Upper lobe of left lung (tissue), 6 donors: ENCODE measurements around the gene EPS8. TPM values are rescaled to one million over a fixed set of nuclear protein-coding genes. Genes with fewer than 3 reads are reported as not detected.
A peak's percentile ranks its signal among the peaks of the same experiment; 100 is the strongest.

Experiments used
- ATAC-seq, 2 donors: fragments of 200-7000 bp; cut with Tn5 transposase; one replicate each; pipeline ENCODE4 v1.9.1; 2022; ENCODE audit warnings: mild to moderate bottlenecking in 2 of 2, moderate library complexity in 2 of 2; ENCODE audit not compliant: low FRiP score in 2 of 2
- DNase-seq, 2 donors: peaks; one replicate each; pipeline ENCODE4 v3.0.0-alpha.2; 2019 to 2020
- H3K27ac ChIP-seq, 4 donors: fragments of 200-600 bp; sonication (generic); one replicate each; pipeline ENCODE4 v1.5.1; 2016 to 2019
- H3K27me3 ChIP-seq, 4 donors: fragments of 200-600 bp; sonication (generic); one replicate each; pipeline ENCODE4 v1.5.1; 2017 to 2019
- H3K36me3 ChIP-seq, 4 donors: fragments of 200-600 bp; sonication (generic); one replicate each; pipeline ENCODE4 v1.5.1; 2016 to 2019
- H3K4me1 ChIP-seq, 4 donors: fragments of 200-600 bp; sonication (generic); one replicate each; pipeline ENCODE4 v1.5.1; 2018 to 2019
- H3K4me3 ChIP-seq, 4 donors: fragments of 200-600 bp; sonication (generic); one replicate each; pipeline ENCODE4 v1.5.1; 2017 to 2019; ENCODE audit warnings: mild to moderate bottlenecking in 2 of 4, moderate library complexity in 1 of 4
- H3K9me3 ChIP-seq, 4 donors: fragments of 200-600 bp; sonication (generic); one replicate each; pipeline ENCODE4 v1.5.1; 2018 to 2019
- CTCF ChIP-seq, 6 experiments: fragments of 450-650 bp in 4 of 6; fragments of 200-600 bp in 2 of 6; sonication (generic) in 2 of 6; IDR thresholded peaks; one replicate each; pipeline ENCODE4 v1.5.1; 2016 to 2019; ENCODE audit warnings: antibody characterized with exemption in 6 of 6
- EP300 ChIP-seq, 4 donors: sonication (generic); formaldehyde crosslinking; IDR thresholded peaks; one replicate each; pipeline ENCODE4 v1.5.1; 2017; ENCODE audit warnings: antibody characterized with exemption in 4 of 4, control low read depth in 2 of 4
- POLR2A ChIP-seq, 4 donors: fragments of 450-650 bp; IDR thresholded peaks; one replicate each; pipeline ENCODE4 v1.5.1; 2016 to 2017; ENCODE audit warnings: antibody characterized with exemption in 4 of 4, mild to moderate bottlenecking in 2 of 4
- POLR2AphosphoS5 ChIP-seq, 2 donors: sonication (generic); formaldehyde crosslinking; IDR thresholded peaks; one replicate each; pipeline ENCODE4 v1.5.1; 2017; ENCODE audit warnings: antibody characterized with exemption in 2 of 2
- WGBS, 2 donors: methylation state at CpG; one replicate each; pipeline ENCODE4 v1.1.5; 2017 to 2018; 5-methylcytosine and 5-hydroxymethylcytosine counted together
- total RNA-seq, 6 donors: library from RNA; depleted of rRNA in 4 of 6; stranded (reverse); fragments of >200 nt in 4 of 6; gene quantifications; one replicate each; pipeline versions ENCODE4 v1.1.0 to v1.2.1, GENCODE V29; 2016 to 2021
- donor health status: DM: no; HTN: no; CAD: no; lungs with moderate emphysema.
- donor health status: DM: no; HTN: yes; CAD: no; lungs with severe emphysema.

The EPS8 gene
- total RNA-seq, 6 donors from 2014 or later: 43.9 to 112 (median 67.2) TPM

DNA sequence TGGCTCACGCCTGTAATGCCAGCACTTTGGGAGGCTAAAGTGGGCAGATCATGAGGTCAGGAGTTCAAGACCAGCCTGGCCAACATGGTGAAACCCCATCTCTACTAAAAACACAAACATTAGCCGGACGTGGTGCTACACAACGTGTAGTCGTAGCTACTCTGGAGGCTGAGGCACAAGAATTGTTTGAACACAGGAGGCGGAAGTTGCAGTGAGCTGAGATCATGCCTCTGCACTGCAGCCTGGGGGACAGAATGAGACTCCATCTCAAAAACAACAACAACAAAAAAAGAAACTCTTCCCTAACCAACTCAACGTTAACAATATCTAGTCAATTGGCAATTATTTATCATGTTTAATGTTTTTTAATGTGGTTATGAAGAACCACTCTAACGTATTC, 89.3 kb downstream of the EPS8 start:
- peaks cover 40 to 50% (median 40%) of the 10 kb centered on the region in 4 donors for H3K4me1 ChIP-seq
- DNase-seq (no peak), ATAC-seq (no peak)
- no peak overlapping the region for H3K4me3 ChIP-seq
- H3K27ac ChIP-seq: peak overlapping the region; percentile 26 to 73 (median 72)
- H3K9me3 ChIP-seq: no peaks in the 10 kb centered on the region
- H3K36me3 ChIP-seq: no peaks in the 10 kb centered on the region
- H3K27me3 ChIP-seq: no peaks in the 10 kb centered on the region
- no peak for TF ChIP-seq POLR2AphosphoS5 (IDR thresholded peaks at IDR 0.05)
- TF ChIP-seq EP300 (IDR thresholded peaks at IDR 0.05): no peak
- TF ChIP-seq CTCF (IDR thresholded peaks at IDR 0.05): no peak
- no peak for TF ChIP-seq POLR2A (IDR thresholded peaks at IDR 0.05)
- WGBS, 2 donors: 80 to 84% methylated on average over 8 of the region's 8 CpGs

GRCh38 chr12:15698377-15698871, 90.8 kb downstream of the EPS8 start:
- peak in 1 of 2 donors; percentile 33 for ATAC-seq
- Histone ChIP-seq H3K27me3 (no peaks in the 10 kb centered on the region), H3K4me1 (peaks cover 40 to 50% (median 40%) of the 10 kb centered on the region in 4 donors), H3K9me3 (no peaks in the 10 kb centered on the region), H3K27ac (peak overlapping the region; percentile 53 to 83 (median 72)), H3K4me3 (no peak overlapping the region), H3K36me3 (no peaks in the 10 kb centered on the region)
- TF ChIP-seq POLR2AphosphoS5 (IDR thresholded peaks at IDR 0.05) (no peak), EP300 (IDR thresholded peaks at IDR 0.05) (no peak), POLR2A (IDR thresholded peaks at IDR 0.05) (no peak), CTCF (IDR thresholded peaks at IDR 0.05) (no peak)
- DNase-seq: peak in 1 of 2 donors; percentile 50
- 46 to 54% methylated on average over 3 of the region's 3 CpGs for WGBS, 2 donors

GRCh38 chr12:15697201-15697600, 92.0 kb downstream of the EPS8 start:
- Histone ChIP-seq H3K27me3 (no peaks in the 10 kb centered on the region), H3K9me3 (no peaks in the 10 kb centered on the region), H3K4me1 (peaks cover 34 to 48% (median 37%) of the 10 kb centered on the region in 4 donors), H3K36me3 (no peaks in the 10 kb centered on the region), H3K27ac (peak overlapping the region in 3 of 4 donors; percentile 71 to 83 (median 73)), H3K4me3 (no peak overlapping the region)
- ATAC-seq (no peak), DNase-seq (no peak)
- no peak for TF ChIP-seq CTCF (IDR thresholded peaks at IDR 0.05)
- WGBS, 2 donors: 60 to 72% methylated on average over 2 of the region's 2 CpGs

- H3K4me3 ChIP-seq: no peak overlapping the region
- no peaks in the 10 kb centered on the region for H3K27me3 ChIP-seq
- 71 to 78% methylated on average over 2 of the region's 2 CpGs for WGBS, 2 donors
- TF ChIP-seq POLR2A (IDR thresholded peaks at IDR 0.05) (no peak), POLR2AphosphoS5 (IDR thresholded peaks at IDR 0.05) (no peak), CTCF (IDR thresholded peaks at IDR 0.05) (no peak), EP300 (IDR thresholded peaks at IDR 0.05) (no peak)
- DNase-seq: no peak
- H3K27ac ChIP-seq: no peak overlapping the region
- H3K36me3 ChIP-seq: no peaks in the 10 kb centered on the region
- ATAC-seq: no peak
- H3K4me1 ChIP-seq: peaks cover 3 to 36% (median 30%) of the 10 kb centered on the region in 4 donors
- H3K9me3 ChIP-seq: no peaks in the 10 kb centered on the region
Measured at GRCh38 chr12:15693228-15693911, 95.8 kb downstream of the EPS8 start.

DNA sequence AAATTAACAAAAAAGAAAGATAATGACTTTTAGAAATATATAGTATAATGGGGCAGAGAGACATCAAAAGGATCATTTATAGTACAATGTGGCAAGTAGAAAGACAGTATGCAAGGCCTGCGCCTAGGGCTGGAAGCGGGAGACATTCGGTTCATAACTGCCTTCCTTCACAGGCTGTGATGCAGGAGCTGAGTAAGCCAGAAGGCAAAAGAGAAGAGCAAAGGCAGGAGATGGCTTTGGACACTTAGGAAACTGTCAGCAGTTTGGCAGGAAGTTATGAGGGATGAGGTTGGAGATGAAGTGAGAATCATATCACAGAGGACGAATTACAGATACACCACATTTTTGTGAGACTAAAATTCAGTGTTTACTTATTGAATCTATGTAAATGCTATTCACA, 97.8 kb downstream of the EPS8 start:
- no peak for DNase-seq
- H3K36me3 ChIP-seq: no peaks in the 10 kb centered on the region
- H3K27ac ChIP-seq: no peak overlapping the region
- ATAC-seq: peak in 1 of 2 donors; percentile 45
- H3K4me1 ChIP-seq: peaks cover 3 to 29% (median 22%) of the 10 kb centered on the region in 4 donors
- no peak overlapping the region for H3K4me3 ChIP-seq
- no peaks in the 10 kb centered on the region for H3K9me3 ChIP-seq
- no peaks in the 10 kb centered on the region for H3K27me3 ChIP-seq
- TF ChIP-seq POLR2A (IDR thresholded peaks at IDR 0.05) (no peak), POLR2AphosphoS5 (IDR thresholded peaks at IDR 0.05) (no peak), CTCF (IDR thresholded peaks at IDR 0.05) (no peak), EP300 (IDR thresholded peaks at IDR 0.05) (no peak)
- WGBS, 2 donors: 78 to 81% methylated on average over 4 of the region's 4 CpGs
